B cell (primary cell): ENCODE results near the gene HSFY2. TPM values are rescaled to one million over a fixed set of nuclear protein-coding genes. Genes with fewer than 3 reads are reported as not detected.
"Not testable (repeated sequence)": the region's sequence is repeated elsewhere in the genome, so short reads cannot be mapped to it uniquely, and the experiment has no call there.

Experiments
- ATAC-seq: fragments of 200-7000 bp; cut with Tn5 transposase; one replicate; pipeline ENCODE4 v1.10.0; 2021; ENCODE audit warnings: low read depth, mild to moderate bottlenecking, moderate number of reproducible peaks, moderate library complexity
- CTCF ChIA-PET: fragments of 350-600 bp; sonication (Branson Sonifier 250); formaldehyde crosslinking; loops from one replicate; lab custom pipeline; 2021; ENCODE audit warnings: antibody characterized with exemption, inconsistent platforms; lab: Charles Lee
- POLR2A ChIA-PET: fragments of 350-600 bp; sonication (Branson Sonifier 250); formaldehyde crosslinking; loops from one replicate; lab custom pipeline; 2021; ENCODE audit warnings: antibody characterized with exemption; lab: Charles Lee
- DNase-seq: peaks from one replicate; pipeline ENCODE4 v3.0.0; 2013
- H2AFZ ChIP-seq: 2 replicates; pipeline ENCODE4 v1.6.1; 2012; ENCODE audit warnings: mild to moderate bottlenecking, low read depth, low read length; ENCODE audit not compliant: insufficient read depth, poor library complexity, severe bottlenecking
- H3K27ac ChIP-seq, 2 donors: 1 replicate in 1 of 2; 2 replicates in 1 of 2; pipeline ENCODE4 v1.5.1; 2012 to 2013; ENCODE audit warnings: low read length in 2 of 2, mild to moderate bottlenecking in 2 of 2, moderate library complexity in 1 of 2
- H3K27me3 ChIP-seq, 4 experiments: fragments of 200-600 bp in 1 of 4; sonication (generic) in 1 of 4; replicated peaks in 1 of 4; 1 replicate in 2 of 4; 2 replicates in 2 of 4; pipeline versions ENCODE4 v1.6.1 to v1.7.0; 2013 to 2016; ENCODE audit warnings: low read length in 3 of 4, mild to moderate bottlenecking in 2 of 4, mixed read lengths in 1 of 4, moderate library complexity in 1 of 4; ENCODE audit not compliant: insufficient read depth in 4 of 4, control insufficient read depth in 3 of 4; ENCODE audit errors: control extremely low read depth in 1 of 4
- H3K36me3 ChIP-seq, 2 experiments: replicated peaks in 1 of 2; 1 replicate in 1 of 2; 2 replicates in 1 of 2; pipeline versions ENCODE4 v1.6.1 to v1.7.1; 2013; ENCODE audit warnings: low read length in 1 of 2; ENCODE audit not compliant: insufficient read depth in 2 of 2, control insufficient read depth in 1 of 2; ENCODE audit errors: control extremely low read depth in 1 of 2, extremely low read depth in 1 of 2
- H3K4me1 ChIP-seq, 2 donors: fragments of 200-600 bp in 1 of 2; sonication (generic) in 1 of 2; 1 replicate in 1 of 2; 2 replicates in 1 of 2; pipeline versions ENCODE4 v1.5.1 to v1.6.1; 2013 to 2017; ENCODE audit warnings: low read length in 2 of 2; ENCODE audit not compliant: control insufficient read depth in 2 of 2, insufficient read depth in 2 of 2
- H3K4me2 ChIP-seq: replicated peaks from 2 replicates; pipeline ENCODE3; 2012; ENCODE audit warnings: mild to moderate bottlenecking, low read depth, low read length; ENCODE audit not compliant: poor library complexity, severe bottlenecking
- H3K4me3 ChIP-seq, 5 experiments: fragments of 200-600 bp in 1 of 5; sonication (generic) in 1 of 5; 1 replicate in 3 of 5; 2 replicates in 2 of 5; pipeline versions ENCODE4 v1.5.1 to v1.7.0; 2011 to 2016; ENCODE audit warnings: low read length in 4 of 5, mild to moderate bottlenecking in 4 of 5, low read depth in 2 of 5, control low read depth in 1 of 5, moderate library complexity in 1 of 5; ENCODE audit not compliant: insufficient read depth in 1 of 5; ENCODE audit errors: control extremely low read depth in 1 of 5, extremely low read depth in 1 of 5
- H3K79me2 ChIP-seq: fragments of 200-600 bp; sonication (generic); one replicate; pipeline ENCODE4 v1.6.0; 2016; ENCODE audit warnings: low read length; ENCODE audit not compliant: control insufficient read depth, insufficient read depth
- H3K9ac ChIP-seq: fragments of 200-600 bp; sonication (generic); 2 replicates; pipeline ENCODE4 v1.6.1; 2017; ENCODE audit warnings: mild to moderate bottlenecking, low read length, moderate library complexity
- H3K9me3 ChIP-seq, 3 donors: one replicate each; pipeline versions ENCODE4 v1.6.1 to v1.7.1; 2013; ENCODE audit warnings: low read length in 2 of 3; ENCODE audit not compliant: control insufficient read depth in 2 of 3, insufficient read depth in 1 of 3; ENCODE audit errors: control extremely low read depth in 1 of 3
- H4K20me1 ChIP-seq: 2 replicates; pipeline ENCODE4 v1.6.0; 2012; ENCODE audit warnings: mild to moderate bottlenecking, low read length; ENCODE audit not compliant: insufficient read depth, control insufficient read depth, poor library complexity, severe bottlenecking
- H3K27ac Mint-ChIP-seq: one replicate; pipeline ENCODE4 v1.8.0; 2021; ENCODE audit warnings: mixed read lengths
- H3K27me3 Mint-ChIP-seq: one replicate; pipeline ENCODE4 v1.8.0; 2021; ENCODE audit warnings: mixed read lengths
- H3K4me1 Mint-ChIP-seq: one replicate; pipeline ENCODE4 v1.8.0; 2021; ENCODE audit warnings: mixed read lengths
- H3K4me3 Mint-ChIP-seq: one replicate; pipeline ENCODE4 v1.8.0; 2021; ENCODE audit warnings: mixed read lengths
- H3K9me3 Mint-ChIP-seq: one replicate; pipeline ENCODE4 v1.8.0; 2022; ENCODE audit warnings: mixed read lengths; ENCODE audit not compliant: insufficient read depth
- WGBS: methylation state at CpG from one replicate; pipeline ENCODE4 v1.1.5; 2013; ENCODE audit warnings: missing lambda C conversion rate; ENCODE audit not compliant: insufficient coverage; 5-methylcytosine and 5-hydroxymethylcytosine counted together
- intact Hi-C: fragments of 100-400 bp; cut with micrococcal nuclease; formaldehyde crosslinking; loops from one replicate; pipeline ENCODE4 v1.10.0; 2022
- polyA plus RNA-seq: library from polyadenylated mRNA; depleted of rRNA; stranded (reverse); fragments of >200 nt; gene quantifications from 2 replicates; pipeline ENCODE4 v1.2.3, GENCODE V29; 2012
- small RNA-seq: library from RNA; depleted of rRNA; stranded (forward); fragments of <200 nt; gene quantifications from one replicate; pipeline ENCODE3, GENCODE V24; 2012; ENCODE audit warnings: low replicate concordance, low read depth; ENCODE audit not compliant: insufficient read length
- total RNA-seq, 2 donors: library from RNA; stranded (reverse); fragments of 120-200 nt in 1 of 2; gene quantifications; 1 replicate in 1 of 2; 2 replicates in 1 of 2; pipeline versions ENCODE4 v1.2.3 to v1.2.4, GENCODE V29; 2013 to 2022

The HSFY2 gene
- total and polyA plus RNA-seq, 2 donors (not counting 1 experiment from before 2014, with no cell fraction given) = not detected

DNA sequence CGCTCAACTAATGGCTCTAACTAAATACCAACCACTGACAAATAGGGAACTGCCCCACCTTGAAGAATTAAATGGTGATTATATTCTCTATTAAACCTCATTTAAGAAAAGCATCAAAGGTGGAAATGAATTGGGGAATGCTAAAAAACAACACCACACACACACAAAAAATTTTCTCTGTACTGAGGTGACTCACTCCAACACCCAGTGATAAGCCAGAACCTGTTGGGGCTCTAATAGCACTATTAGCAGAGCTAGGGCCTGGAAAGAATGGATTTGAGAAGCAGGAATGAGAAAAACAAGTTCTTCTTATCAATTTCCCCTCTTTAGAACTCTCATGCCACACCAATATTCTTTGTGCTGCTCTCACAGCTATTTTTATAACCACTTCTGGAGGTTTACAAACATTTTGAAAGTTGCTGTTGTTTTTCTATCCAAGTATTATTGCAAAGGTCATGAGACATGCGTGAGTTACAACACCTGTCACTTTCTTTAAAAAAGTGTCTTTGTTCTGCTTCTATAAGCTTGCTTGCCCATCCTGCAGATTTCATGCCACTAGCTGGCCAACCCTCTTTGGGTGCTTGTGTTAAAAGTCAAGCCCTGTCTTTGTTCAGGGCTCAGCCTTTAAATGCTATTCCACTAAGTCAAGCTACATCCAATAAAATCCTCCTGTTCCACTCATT is 20.3 kb downstream of the HSFY2 start:
- H3K27me3 ChIP-seq, H3K36me3 ChIP-seq, H3K27ac ChIP-seq, H3K4me1 Mint-ChIP-seq, H3K79me2 ChIP-seq, H3K27me3 Mint-ChIP-seq, H3K27ac Mint-ChIP-seq, POLR2A ChIA-PET, H3K4me3 Mint-ChIP-seq, H3K4me2 ChIP-seq, DNase-seq, H2AFZ ChIP-seq, H3K9me3 ChIP-seq, H3K4me3 ChIP-seq, H3K9me3 Mint-ChIP-seq, H3K4me1 ChIP-seq, ATAC-seq, CTCF ChIA-PET, H4K20me1 ChIP-seq, intact Hi-C loops, H3K9ac ChIP-seq: not testable (repeated sequence)
- no CpG with 5 or more reads among the region's 2 CpGs for WGBS

DNA sequence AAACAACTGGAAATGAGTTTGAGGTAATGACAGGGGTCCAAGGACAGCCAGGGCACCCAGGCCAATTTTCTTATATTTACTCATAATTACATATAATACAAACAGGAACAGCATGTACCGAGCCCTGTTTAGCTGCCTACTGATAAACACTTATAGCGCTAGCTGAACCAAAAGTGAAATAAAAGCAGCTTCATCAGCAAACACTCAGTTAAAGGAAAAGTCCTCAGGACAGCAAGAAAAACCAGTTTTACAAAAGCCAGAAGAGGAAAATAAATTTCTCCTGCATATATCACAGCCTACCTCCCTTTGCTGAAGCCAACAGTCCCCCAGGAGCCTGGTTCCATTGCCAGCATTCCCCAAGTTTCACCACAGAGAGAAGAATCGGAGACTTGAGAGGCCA is 49.8 kb downstream of the HSFY2 start:
- POLR2A ChIA-PET, ATAC-seq, H3K27ac ChIP-seq, H3K4me3 Mint-ChIP-seq, H3K4me1 Mint-ChIP-seq, H3K9me3 Mint-ChIP-seq, H3K9me3 ChIP-seq, DNase-seq, intact Hi-C loops, H3K27me3 Mint-ChIP-seq, H3K9ac ChIP-seq, H3K4me2 ChIP-seq, H3K4me3 ChIP-seq, CTCF ChIA-PET, H3K79me2 ChIP-seq, H2AFZ ChIP-seq, H3K27ac Mint-ChIP-seq, H3K4me1 ChIP-seq, H3K36me3 ChIP-seq, H4K20me1 ChIP-seq, H3K27me3 ChIP-seq: not testable (repeated sequence)
- no CpG with 5 or more reads among the region's 3 CpGs for WGBS

Small RNA genes within 50 kb of the gene (small RNA-seq; reads per million reads assigned to genes)
- not detected for gene GPM6BP2

Other genes with a start within 250 kb of the HSFY2 start
- not detected in 2 replicates for gene HSFY1, start 227.0 kb downstream of the HSFY2 start, total RNA-seq
- not detected in 2 replicates for gene HSFY1, start 227.0 kb downstream of the HSFY2 start, polyA plus RNA-seq